HepG2 (cell line): Measurements from ENCODE around the gene PPP1R1B. TPM values are rescaled to one million over a fixed set of nuclear protein-coding genes. Genes with fewer than 3 reads are reported as not detected.

Experiments used
- FLYWCH1 ChIP-seq: sonication (generic); formaldehyde crosslinking; IDR thresholded peaks from 2 replicates; pipeline ENCODE4 v1.8.1; 2023; ENCODE audit warnings: mild to moderate bottlenecking, missing genetic modification reagents
- KAT8 ChIP-seq: IDR thresholded peaks from 2 replicates; pipeline ENCODE4 v1.6.1; 2016; ENCODE audit warnings: missing genetic modification reagents, missing compliant biosample characterization
- KDM3A ChIP-seq: IDR thresholded peaks from 2 replicates; pipeline ENCODE4 v1.6.1; 2018; ENCODE audit warnings: low read depth, missing compliant biosample characterization
- MXI1 ChIP-seq: IDR thresholded peaks from 3 replicates; pipeline ENCODE4 v1.6.1; 2012; ENCODE audit warnings: low read depth, low read length, inconsistent platforms, borderline replicate concordance
- THAP7 ChIP-seq: sonication (generic); formaldehyde crosslinking; IDR thresholded peaks from 2 replicates; pipeline ENCODE4 v1.8.1; 2023; ENCODE audit warnings: mild to moderate bottlenecking, missing genetic modification reagents
- THRA ChIP-seq: sonication (generic); formaldehyde crosslinking; IDR thresholded peaks from 2 replicates; pipeline ENCODE4 v1.4.0; 2020; ENCODE audit warnings: missing genetic modification reagents, borderline replicate concordance
- USF2 ChIP-seq, 2 experiments: sonication (generic) in 1 of 2; formaldehyde crosslinking in 1 of 2; IDR thresholded peaks; 2 replicates each; pipeline versions ENCODE4 v1.5.1 to v1.6.1; 2011 to 2020; ENCODE audit warnings: borderline replicate concordance in 1 of 2, low read depth in 1 of 2, low read length in 1 of 2, mild to moderate bottlenecking in 1 of 2, missing genetic modification reagents in 1 of 2, moderate library complexity in 1 of 2
- ZBTB33 ChIP-seq: sonication (generic); formaldehyde crosslinking; IDR thresholded peaks from 2 replicates; pipeline ENCODE4 v1.4.0; 2020; ENCODE audit warnings: missing genetic modification reagents
- ZFP36L2 ChIP-seq: sonication (generic); formaldehyde crosslinking; IDR thresholded peaks from 2 replicates; pipeline ENCODE4 v1.4.0; 2020; ENCODE audit warnings: missing genetic modification reagents
- ZFY ChIP-seq: sonication (generic); formaldehyde crosslinking; IDR thresholded peaks from 2 replicates; pipeline ENCODE4 v1.4.0; 2020; ENCODE audit warnings: missing genetic modification reagents
- ZNF12 ChIP-seq: sonication (generic); formaldehyde crosslinking; IDR thresholded peaks from 2 replicates; pipeline ENCODE4 v1.5.0; 2020; ENCODE audit warnings: missing genetic modification reagents
- ZNF260 ChIP-seq: sonication (generic); formaldehyde crosslinking; IDR thresholded peaks from 2 replicates; pipeline ENCODE4 v1.4.0; 2020; ENCODE audit warnings: missing genetic modification reagents, low read depth, mild to moderate bottlenecking, borderline replicate concordance
- ZNF335 ChIP-seq: sonication (generic); formaldehyde crosslinking; IDR thresholded peaks from 2 replicates; pipeline ENCODE4 v1.4.0; 2020; ENCODE audit warnings: missing genetic modification reagents
- ZNF704 ChIP-seq: sonication (generic); formaldehyde crosslinking; IDR thresholded peaks from 2 replicates; pipeline ENCODE4 v1.8.1; 2023; ENCODE audit warnings: mild to moderate bottlenecking, inconsistent platforms, moderate library complexity, missing genetic modification reagents, borderline replicate concordance
- polyA plus RNA-seq, 8 experiments: library from polyadenylated mRNA; depleted of rRNA in 3 of 8; stranded (reverse) in 7 of 8; unstranded in 1 of 8; fragments of >200 nt; fragmentation: Illumina TruSeq in 4 of 8; extraction: Trizol in 4 of 8; gene quantifications; 2 replicates each; pipeline versions ENCODE4 v1.2.1 to v1.2.3, GENCODE V29; 2011 to 2016; ENCODE audit warnings: low read depth in 4 of 8, missing spikeins in 1 of 8, mixed read lengths in 1 of 8; ENCODE audit not compliant: insufficient read depth in 1 of 8
- total RNA-seq, 5 experiments: library from RNA; depleted of rRNA; stranded (reverse); fragments of >200 nt; fragmentation: Illumina TruSeq; extraction: Trizol; gene quantifications; 2 replicates each; pipeline ENCODE4 v1.2.3, GENCODE V29; 2016; ENCODE audit warnings: low read depth in 1 of 5
- TF ChIP-seq, protein P1 (sequence below): sonication (generic); formaldehyde crosslinking; IDR thresholded peaks from 2 replicates; pipeline ENCODE4 v1.8.1; 2023; ENCODE audit warnings: missing genetic modification reagents, mild to moderate bottlenecking, borderline replicate concordance
- TF ChIP-seq, protein P2 (sequence below): sonication (generic); formaldehyde crosslinking; IDR thresholded peaks from 2 replicates; pipeline ENCODE4 v1.4.0; 2020; ENCODE audit warnings: mild to moderate bottlenecking, missing genetic modification reagents
- TF ChIP-seq, protein P3 (sequence below): sonication (generic); formaldehyde crosslinking; IDR thresholded peaks from 2 replicates; pipeline ENCODE4 v1.4.0; 2020; ENCODE audit warnings: mild to moderate bottlenecking, missing genetic modification reagents, borderline replicate concordance

Gene PPP1R1B
- total and polyA plus RNA-seq, 2 of the 13 experiments (the other 11 are each of a cell fraction or from before 2014, with no cell fraction given): 0.08 TPM; not detected in 1

- TF ChIP-seq THRA (CRISPR knock-in tag): peak; percentile 76
- peak; percentile 67; the same call in 1 of the 2 replicates for TF ChIP-seq KAT8 (CRISPR knock-in tag)
- TF ChIP-seq ZNF335 (CRISPR knock-in tag): peak; percentile 59; the same call in 1 of the 2 replicates
- peak; percentile 48; the same call in 1 of the 2 replicates for TF ChIP-seq ZNF12 (CRISPR knock-in tag)
- TF ChIP-seq, protein P1, sequence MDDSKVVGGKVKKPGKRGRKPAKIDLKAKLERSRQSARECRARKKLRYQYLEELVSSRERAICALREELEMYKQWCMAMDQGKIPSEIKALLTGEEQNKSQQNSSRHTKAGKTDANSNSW: no peak
- TF ChIP-seq, protein P2, sequence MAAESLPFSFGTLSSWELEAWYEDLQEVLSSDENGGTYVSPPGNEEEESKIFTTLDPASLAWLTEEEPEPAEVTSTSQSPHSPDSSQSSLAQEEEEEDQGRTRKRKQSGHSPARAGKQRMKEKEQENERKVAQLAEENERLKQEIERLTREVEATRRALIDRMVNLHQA: no peak
- TF ChIP-seq, protein P3, sequence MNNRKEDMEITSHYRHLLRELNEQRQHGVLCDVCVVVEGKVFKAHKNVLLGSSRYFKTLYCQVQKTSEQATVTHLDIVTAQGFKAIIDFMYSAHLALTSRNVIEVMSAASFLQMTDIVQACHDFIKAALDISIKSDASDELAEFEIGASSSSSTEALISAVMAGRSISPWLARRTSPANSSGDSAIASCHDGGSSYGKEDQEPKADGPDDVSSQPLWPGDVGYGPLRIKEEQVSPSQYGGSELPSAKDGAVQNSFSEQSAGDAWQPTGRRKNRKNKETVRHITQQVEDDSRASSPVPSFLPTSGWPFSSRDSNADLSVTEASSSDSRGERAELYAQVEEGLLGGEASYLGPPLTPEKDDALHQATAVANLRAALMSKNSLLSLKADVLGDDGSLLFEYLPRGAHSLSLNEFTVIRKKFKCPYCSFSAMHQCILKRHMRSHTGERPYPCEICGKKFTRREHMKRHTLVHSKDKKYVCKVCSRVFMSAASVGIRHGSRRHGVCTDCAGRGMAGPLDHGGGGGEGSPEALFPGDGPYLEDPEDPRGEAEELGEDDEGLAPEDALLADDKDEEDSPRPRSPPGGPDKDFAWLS (CRISPR knock-in tag): no peak
- peak; percentile 89; the same call in 1 of the 2 replicates for TF ChIP-seq KDM3A (CRISPR knock-in tag)
- no peak for TF ChIP-seq ZNF260 (CRISPR knock-in tag)
- TF ChIP-seq USF2 (IDR thresholded peaks at IDR 0.05; ENCODE audit: low read depth, low read length): no peak
- no peak for TF ChIP-seq USF2 (CRISPR knock-in tag; IDR thresholded peaks at IDR 0.05; ENCODE audit: borderline replicate concordance)
- peak; percentile 36; the same call in 1 of the 3 replicates for TF ChIP-seq MXI1
- TF ChIP-seq FLYWCH1 (CRISPR knock-in tag): no peak
- TF ChIP-seq THAP7 (CRISPR knock-in tag): 0 out of 2 replicates have a peak, but pooled peaks have one; percentile 27
- peak; percentile 92 for TF ChIP-seq ZFP36L2 (CRISPR knock-in tag)
- TF ChIP-seq ZNF704 (CRISPR knock-in tag): no peak; the same call in 1 of the 2 replicates
- TF ChIP-seq ZFY (CRISPR knock-in tag): peak; percentile 45; the same call in 1 of the 2 replicates
- peak; percentile 87 for TF ChIP-seq ZBTB33 (CRISPR knock-in tag)
Observed at GRCh38 chr17:39621523-39622379, 5.0 kb upstream of the PPP1R1B start (continued).
